Measurements from ENCODE around the gene CEP97. TPM values are rescaled to one million over a fixed set of nuclear protein-coding genes. Genes with fewer than 3 reads are reported as not detected.

Gene CEP97
- total and polyA plus RNA-seq, 2 experiments from 2014 or later: 5.0 to 19.0 TPM

GRCh38 chr3:101791778-101792177 is 67.4 kb downstream of the CEP97 start:
- Histone ChIP-seq H4K20me1 (replicated peaks; ENCODE audit: insufficient read depth) (peaks cover 12% of the 10 kb centered on the region), H3K9me2 (ENCODE audit: insufficient read depth) (no peaks in the 10 kb centered on the region), H3K27ac (ENCODE audit: low read depth) (no peak overlapping the region), H3K4me1 (ENCODE audit: insufficient read depth) (no peaks in the 10 kb centered on the region), H3K36me3 (ENCODE audit: insufficient read depth) (peaks cover 25% of the 10 kb centered on the region), H3K4me2 (no peak overlapping the region), H2AFZ (no peak overlapping the region), H3F3A (replicated peaks; ENCODE audit: low read depth) (0 out of 2 replicates have a peak, but pooled peaks cover 2% of the 10 kb centered on the region), H3K79me2 (replicated peaks; ENCODE audit: insufficient read depth) (peaks cover 54% of the 10 kb centered on the region), H3K27me3 (ENCODE audit: insufficient read depth) (no peaks in the 10 kb centered on the region), H3K4me3 (no peak overlapping the region)
- DNase-seq (ENCODE audit: low spot score) (no peak), ATAC-seq (no peak)
- no peak overlapping the region for H3K4me3 Mint-ChIP-seq
- H3K4me1 Mint-ChIP-seq: no peaks in the 10 kb centered on the region
- peaks cover 1% of the 10 kb centered on the region for H3K27me3 Mint-ChIP-seq (ENCODE audit: insufficient read depth, low read depth, poor library complexity)
- peaks cover 91% of the 10 kb centered on the region for H3K36me3 Mint-ChIP-seq (ENCODE audit: low read depth)
- TF ChIP-seq ZNF462 (CRISPR knock-in tag; IDR thresholded peaks at IDR 0.05) (no peak), POLR2AphosphoS5 (IDR thresholded peaks at IDR 0.05; ENCODE audit: low read depth) (no peak), EZH2phosphoT487 (IDR thresholded peaks at IDR 0.05; ENCODE audit: unreplicated experiment) (no peak)
- no peaks in the 10 kb centered on the region; the same call in 2 of the 3 replicates for H3K9me3 Mint-ChIP-seq
- H3K27ac Mint-ChIP-seq: no peak overlapping the region

GRCh38 chr3:101796077-101796680 is 71.8 kb downstream of the CEP97 start:
- H2AFZ ChIP-seq: no peak overlapping the region
- no peaks in the 10 kb centered on the region for H3K9me2 ChIP-seq (ENCODE audit: insufficient read depth)
- no peak overlapping the region for H3K27ac ChIP-seq (ENCODE audit: low read depth)
- Mint-ChIP-seq H3K9me3 (no peaks in the 10 kb centered on the region; the same call in 2 of the 3 replicates), H3K27ac (no peak overlapping the region), H3K4me1 (peaks cover 8% of the 10 kb centered on the region; the same call in 2 of the 3 replicates), H3K36me3 (ENCODE audit: low read depth) (peaks cover 67% of the 10 kb centered on the region), H3K27me3 (ENCODE audit: insufficient read depth, low read depth, poor library complexity) (no peaks in the 10 kb centered on the region), H3K4me3 (no peak overlapping the region)
- no peak overlapping the region for H3K4me3 ChIP-seq
- H3K4me1 ChIP-seq (ENCODE audit: insufficient read depth): 0 out of 2 replicates have a peak, but pooled peaks cover 4% of the 10 kb centered on the region
- H4K20me1 ChIP-seq (replicated peaks; ENCODE audit: insufficient read depth): peaks cover 8% of the 10 kb centered on the region; the same call in 1 of the 2 replicates
- H3K4me2 ChIP-seq: no peak overlapping the region
- no peaks in the 10 kb centered on the region; the same call in 1 of the 2 replicates for H3F3A ChIP-seq (replicated peaks; ENCODE audit: low read depth)
- H3K36me3 ChIP-seq (ENCODE audit: insufficient read depth): peaks cover 9% of the 10 kb centered on the region; the same call in 1 of the 2 replicates
- TF ChIP-seq REST (IDR thresholded peaks at IDR 0.05; ENCODE audit: unreplicated experiment): no peak
- TF ChIP-seq EZH2 (IDR thresholded peaks at IDR 0.05; ENCODE audit: low read depth, unreplicated experiment): no peak
- no peak for TF ChIP-seq JUNB (IDR thresholded peaks at IDR 0.05; ENCODE audit: unreplicated experiment)
- TF ChIP-seq ZNF114 (CRISPR knock-in tag; IDR thresholded peaks at IDR 0.05): no peak
- no peak for TF ChIP-seq CTCF (conservative IDR thresholded peaks at IDR 0.05; ENCODE audit: low read depth in 2 of 2)
- no peak for TF ChIP-seq CREB1 (CRISPR knock-in tag; IDR thresholded peaks at IDR 0.05; ENCODE audit: low read depth)
- H3K79me2 ChIP-seq (replicated peaks; ENCODE audit: insufficient read depth): peaks cover 46% of the 10 kb centered on the region
- no peaks in the 10 kb centered on the region for H3K27me3 ChIP-seq (ENCODE audit: insufficient read depth)
- DNase-seq (ENCODE audit: low spot score) (no peak), ATAC-seq (no peak)
